Lower leg skin (tissue), 3 donors: Measurements from ENCODE around the gene ARHGAP45.

Source experiments
- CTCF ChIP-seq, 3 donors: fragments of 450-650 bp; IDR thresholded peaks; one replicate each; pipeline ENCODE4 v1.5.1; 2016; ENCODE audit warnings: antibody characterized with exemption in 3 of 3, mild to moderate bottlenecking in 3 of 3, moderate library complexity in 2 of 3
- POLR2A ChIP-seq, 2 donors: fragments of 450-650 bp; IDR thresholded peaks; one replicate each; pipeline ENCODE4 v1.6.1; 2016 to 2017; ENCODE audit warnings: antibody characterized with exemption in 2 of 2, mild to moderate bottlenecking in 1 of 2, moderate library complexity in 1 of 2

- TF ChIP-seq CTCF (IDR thresholded peaks at IDR 0.05), result no peak
- TF ChIP-seq POLR2A (IDR thresholded peaks at IDR 0.05), result no peak
Measured at GRCh38 chr19:1072371-1073015, 5.5 kb downstream of the ARHGAP45 start.
